Peyer's patch (tissue), 4 donors: ENCODE measurements around the gene XIRP2.

Experiments
- CTCF ChIP-seq, 6 experiments: fragments of 450-650 bp in 4 of 6; fragments of 200-600 bp in 2 of 6; sonication (generic) in 1 of 6; IDR thresholded peaks; one replicate each; pipeline ENCODE4 v1.5.1; 2017 to 2019; ENCODE audit warnings: antibody characterized with exemption in 6 of 6, mild to moderate bottlenecking in 3 of 6, moderate library complexity in 1 of 6
- POLR2A ChIP-seq, 2 donors: fragments of 450-650 bp; IDR thresholded peaks; one replicate each; pipeline ENCODE4 v1.5.1; 2017; ENCODE audit warnings: antibody characterized with exemption in 2 of 2, mild to moderate bottlenecking in 2 of 2, moderate library complexity in 2 of 2

GRCh38 chr2:167271932-167272331 is 383.7 kb downstream of the XIRP2 start:
- no peak for TF ChIP-seq CTCF (IDR thresholded peaks at IDR 0.05)
- no peak for TF ChIP-seq POLR2A (IDR thresholded peaks at IDR 0.05)
